Liver (tissue), 3 donors: ENCODE results near the gene CCDC187.

Experiments used
- FOXA1 ChIP-seq: IDR thresholded peaks from 2 replicates; pipeline ENCODE4 v1.6.1; 2016; ENCODE audit warnings: antibody characterized with exemption
- GABPA ChIP-seq, 2 donors: IDR thresholded peaks in 1 of 2; conservative IDR thresholded peaks in 1 of 2; 2 replicates each; pipeline ENCODE4 v1.6.1; 2016; ENCODE audit warnings: antibody characterized with exemption in 2 of 2, mild to moderate bottlenecking in 1 of 2, moderate library complexity in 1 of 2
- JUND ChIP-seq, 2 donors: IDR thresholded peaks; 2 replicates each; pipeline ENCODE4 v1.6.1; 2016; ENCODE audit warnings: antibody characterized with exemption in 2 of 2
- NR2F2 ChIP-seq: IDR thresholded peaks from 2 replicates; pipeline ENCODE4 v1.6.1; 2016; ENCODE audit warnings: antibody characterized with exemption
- RAD21 ChIP-seq, 2 donors: IDR thresholded peaks; 2 replicates each; pipeline ENCODE4 v1.6.1; 2016; ENCODE audit warnings: antibody characterized with exemption in 2 of 2, mild to moderate bottlenecking in 2 of 2
- RXRA ChIP-seq, 2 donors: IDR thresholded peaks; 2 replicates each; pipeline ENCODE4 v1.6.1; 2017 to 2018; ENCODE audit warnings: antibody characterized with exemption in 2 of 2, mild to moderate bottlenecking in 1 of 2
- SP1 ChIP-seq: IDR thresholded peaks from 2 replicates; pipeline ENCODE4 v1.6.1; 2018; ENCODE audit warnings: antibody characterized with exemption, mild to moderate bottlenecking
- TAF1 ChIP-seq: conservative IDR thresholded peaks from 2 replicates; pipeline ENCODE4 v1.6.1; 2016; ENCODE audit warnings: antibody characterized with exemption, mild to moderate bottlenecking
- TF ChIP-seq, protein P1 (sequence below): fragments of 150-350 bp; IDR thresholded peaks from 2 replicates; pipeline ENCODE4 v1.5.1; 2017; ENCODE audit warnings: improper control_type of control experiment, low read depth, low read length; ENCODE audit not compliant: missing input control
- TF ChIP-seq, protein P2 (sequence below): IDR thresholded peaks from 2 replicates; pipeline ENCODE4 v1.6.1; 2016; ENCODE audit warnings: antibody characterized with exemption
- TF ChIP-seq, protein P3 (sequence below): IDR thresholded peaks from 2 replicates; pipeline ENCODE4 v1.6.1; 2016; ENCODE audit warnings: antibody characterized with exemption
- TF ChIP-seq, protein P4 (sequence below): IDR thresholded peaks from 2 replicates; pipeline ENCODE4 v1.6.1; 2016; ENCODE audit warnings: antibody characterized with exemption, mild to moderate bottlenecking
- donor health status: healthy.
- donor health status: healthy.

DNA sequence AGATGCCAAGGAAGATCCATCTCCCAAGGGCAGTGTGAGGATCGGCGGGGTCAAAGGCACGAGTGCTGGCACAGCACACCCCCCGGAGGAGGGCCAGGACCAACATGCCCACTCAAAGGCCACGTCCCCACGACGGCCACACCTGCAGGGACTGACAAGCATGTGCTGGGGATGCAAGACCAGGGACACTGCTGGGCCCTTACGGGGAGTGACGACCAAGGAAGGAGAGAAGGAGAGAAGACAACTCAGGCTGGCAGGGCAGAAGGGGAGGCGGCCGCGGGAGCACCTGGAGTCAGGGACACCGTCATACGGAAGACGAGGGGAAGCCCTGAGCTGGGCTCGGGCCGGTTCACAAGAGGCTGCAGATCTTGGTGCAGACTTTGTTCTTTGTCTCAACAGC lies 68.7 kb downstream of the CCDC187 start:
- TF ChIP-seq, protein P1, sequence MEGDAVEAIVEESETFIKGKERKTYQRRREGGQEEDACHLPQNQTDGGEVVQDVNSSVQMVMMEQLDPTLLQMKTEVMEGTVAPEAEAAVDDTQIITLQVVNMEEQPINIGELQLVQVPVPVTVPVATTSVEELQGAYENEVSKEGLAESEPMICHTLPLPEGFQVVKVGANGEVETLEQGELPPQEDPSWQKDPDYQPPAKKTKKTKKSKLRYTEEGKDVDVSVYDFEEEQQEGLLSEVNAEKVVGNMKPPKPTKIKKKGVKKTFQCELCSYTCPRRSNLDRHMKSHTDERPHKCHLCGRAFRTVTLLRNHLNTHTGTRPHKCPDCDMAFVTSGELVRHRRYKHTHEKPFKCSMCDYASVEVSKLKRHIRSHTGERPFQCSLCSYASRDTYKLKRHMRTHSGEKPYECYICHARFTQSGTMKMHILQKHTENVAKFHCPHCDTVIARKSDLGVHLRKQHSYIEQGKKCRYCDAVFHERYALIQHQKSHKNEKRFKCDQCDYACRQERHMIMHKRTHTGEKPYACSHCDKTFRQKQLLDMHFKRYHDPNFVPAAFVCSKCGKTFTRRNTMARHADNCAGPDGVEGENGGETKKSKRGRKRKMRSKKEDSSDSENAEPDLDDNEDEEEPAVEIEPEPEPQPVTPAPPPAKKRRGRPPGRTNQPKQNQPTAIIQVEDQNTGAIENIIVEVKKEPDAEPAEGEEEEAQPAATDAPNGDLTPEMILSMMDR, result no peak
- no peak for TF ChIP-seq SP1
- no peak for TF ChIP-seq GABPA (IDR thresholded peaks at IDR 0.05 in 1 of 2, conservative IDR thresholded peaks at IDR 0.05 in 1 of 2)
- no peak for TF ChIP-seq RXRA (IDR thresholded peaks at IDR 0.05)
- TF ChIP-seq, protein P2, sequence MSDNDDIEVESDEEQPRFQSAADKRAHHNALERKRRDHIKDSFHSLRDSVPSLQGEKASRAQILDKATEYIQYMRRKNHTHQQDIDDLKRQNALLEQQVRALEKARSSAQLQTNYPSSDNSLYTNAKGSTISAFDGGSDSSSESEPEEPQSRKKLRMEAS, result no peak
- no peak for TF ChIP-seq NR2F2
- no peak for TF ChIP-seq RAD21 (IDR thresholded peaks at IDR 0.05)
- no peak for TF ChIP-seq TAF1
- TF ChIP-seq, protein P3, sequence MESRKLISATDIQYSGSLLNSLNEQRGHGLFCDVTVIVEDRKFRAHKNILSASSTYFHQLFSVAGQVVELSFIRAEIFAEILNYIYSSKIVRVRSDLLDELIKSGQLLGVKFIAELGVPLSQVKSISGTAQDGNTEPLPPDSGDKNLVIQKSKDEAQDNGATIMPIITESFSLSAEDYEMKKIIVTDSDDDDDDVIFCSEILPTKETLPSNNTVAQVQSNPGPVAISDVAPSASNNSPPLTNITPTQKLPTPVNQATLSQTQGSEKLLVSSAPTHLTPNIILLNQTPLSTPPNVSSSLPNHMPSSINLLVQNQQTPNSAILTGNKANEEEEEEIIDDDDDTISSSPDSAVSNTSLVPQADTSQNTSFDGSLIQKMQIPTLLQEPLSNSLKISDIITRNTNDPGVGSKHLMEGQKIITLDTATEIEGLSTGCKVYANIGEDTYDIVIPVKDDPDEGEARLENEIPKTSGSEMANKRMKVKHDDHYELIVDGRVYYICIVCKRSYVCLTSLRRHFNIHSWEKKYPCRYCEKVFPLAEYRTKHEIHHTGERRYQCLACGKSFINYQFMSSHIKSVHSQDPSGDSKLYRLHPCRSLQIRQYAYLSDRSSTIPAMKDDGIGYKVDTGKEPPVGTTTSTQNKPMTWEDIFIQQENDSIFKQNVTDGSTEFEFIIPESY, result no peak
- TF ChIP-seq, protein P4, sequence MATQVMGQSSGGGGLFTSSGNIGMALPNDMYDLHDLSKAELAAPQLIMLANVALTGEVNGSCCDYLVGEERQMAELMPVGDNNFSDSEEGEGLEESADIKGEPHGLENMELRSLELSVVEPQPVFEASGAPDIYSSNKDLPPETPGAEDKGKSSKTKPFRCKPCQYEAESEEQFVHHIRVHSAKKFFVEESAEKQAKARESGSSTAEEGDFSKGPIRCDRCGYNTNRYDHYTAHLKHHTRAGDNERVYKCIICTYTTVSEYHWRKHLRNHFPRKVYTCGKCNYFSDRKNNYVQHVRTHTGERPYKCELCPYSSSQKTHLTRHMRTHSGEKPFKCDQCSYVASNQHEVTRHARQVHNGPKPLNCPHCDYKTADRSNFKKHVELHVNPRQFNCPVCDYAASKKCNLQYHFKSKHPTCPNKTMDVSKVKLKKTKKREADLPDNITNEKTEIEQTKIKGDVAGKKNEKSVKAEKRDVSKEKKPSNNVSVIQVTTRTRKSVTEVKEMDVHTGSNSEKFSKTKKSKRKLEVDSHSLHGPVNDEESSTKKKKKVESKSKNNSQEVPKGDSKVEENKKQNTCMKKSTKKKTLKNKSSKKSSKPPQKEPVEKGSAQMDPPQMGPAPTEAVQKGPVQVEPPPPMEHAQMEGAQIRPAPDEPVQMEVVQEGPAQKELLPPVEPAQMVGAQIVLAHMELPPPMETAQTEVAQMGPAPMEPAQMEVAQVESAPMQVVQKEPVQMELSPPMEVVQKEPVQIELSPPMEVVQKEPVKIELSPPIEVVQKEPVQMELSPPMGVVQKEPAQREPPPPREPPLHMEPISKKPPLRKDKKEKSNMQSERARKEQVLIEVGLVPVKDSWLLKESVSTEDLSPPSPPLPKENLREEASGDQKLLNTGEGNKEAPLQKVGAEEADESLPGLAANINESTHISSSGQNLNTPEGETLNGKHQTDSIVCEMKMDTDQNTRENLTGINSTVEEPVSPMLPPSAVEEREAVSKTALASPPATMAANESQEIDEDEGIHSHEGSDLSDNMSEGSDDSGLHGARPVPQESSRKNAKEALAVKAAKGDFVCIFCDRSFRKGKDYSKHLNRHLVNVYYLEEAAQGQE, result no peak
- TF ChIP-seq JUND (IDR thresholded peaks at IDR 0.05), result no peak
- no peak for TF ChIP-seq FOXA1
